ENCODE measurements around the gene CYBRD1.
"Not testable (repeated sequence)": the region's sequence is repeated elsewhere in the genome, so short reads cannot be mapped to it uniquely, and the experiment has no call there.

CYBRD1 gene

DNA sequence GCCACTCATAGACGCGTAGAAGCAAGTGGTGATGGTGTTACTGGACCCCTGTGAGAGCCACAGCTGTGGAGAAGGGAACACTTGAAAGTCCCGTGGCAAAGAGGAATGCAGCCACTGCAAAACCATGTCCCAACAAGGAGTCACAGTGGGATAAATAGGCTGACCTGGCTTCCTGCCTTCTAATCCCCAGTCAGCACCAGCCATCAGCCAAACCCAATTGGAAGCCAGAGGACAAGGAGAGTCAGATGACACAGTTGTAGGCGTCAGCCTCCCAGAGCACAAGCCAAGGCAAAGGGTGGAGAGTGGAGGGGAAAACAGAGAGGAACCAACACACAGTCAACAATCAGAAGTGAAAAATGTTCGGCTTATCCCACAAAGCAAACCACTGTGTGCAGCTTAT is 5.5 kb upstream of the CYBRD1 start:
- DNase-seq: no peak

DNA sequence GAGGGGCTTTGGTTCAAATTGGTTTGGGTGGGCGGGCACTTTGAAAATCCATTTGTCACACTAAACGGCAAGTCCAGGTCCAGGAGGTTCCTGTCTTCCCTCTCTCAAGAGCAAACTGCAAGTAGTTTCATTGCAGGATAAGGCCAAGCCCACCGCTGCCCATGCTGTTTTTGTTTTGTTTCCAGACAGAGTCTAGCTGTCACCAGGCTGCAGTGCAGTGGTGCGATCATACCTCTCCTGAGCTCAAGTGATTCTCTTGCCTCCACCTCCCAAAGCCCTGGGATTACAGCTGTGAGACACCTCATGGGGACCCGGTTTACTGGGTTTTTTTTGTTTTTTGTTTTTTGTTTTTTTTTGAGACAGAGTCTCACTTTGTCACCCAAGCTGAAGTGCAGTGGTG is 1.8 kb upstream of the CYBRD1 start:
- no peak for DNase-seq

DNA sequence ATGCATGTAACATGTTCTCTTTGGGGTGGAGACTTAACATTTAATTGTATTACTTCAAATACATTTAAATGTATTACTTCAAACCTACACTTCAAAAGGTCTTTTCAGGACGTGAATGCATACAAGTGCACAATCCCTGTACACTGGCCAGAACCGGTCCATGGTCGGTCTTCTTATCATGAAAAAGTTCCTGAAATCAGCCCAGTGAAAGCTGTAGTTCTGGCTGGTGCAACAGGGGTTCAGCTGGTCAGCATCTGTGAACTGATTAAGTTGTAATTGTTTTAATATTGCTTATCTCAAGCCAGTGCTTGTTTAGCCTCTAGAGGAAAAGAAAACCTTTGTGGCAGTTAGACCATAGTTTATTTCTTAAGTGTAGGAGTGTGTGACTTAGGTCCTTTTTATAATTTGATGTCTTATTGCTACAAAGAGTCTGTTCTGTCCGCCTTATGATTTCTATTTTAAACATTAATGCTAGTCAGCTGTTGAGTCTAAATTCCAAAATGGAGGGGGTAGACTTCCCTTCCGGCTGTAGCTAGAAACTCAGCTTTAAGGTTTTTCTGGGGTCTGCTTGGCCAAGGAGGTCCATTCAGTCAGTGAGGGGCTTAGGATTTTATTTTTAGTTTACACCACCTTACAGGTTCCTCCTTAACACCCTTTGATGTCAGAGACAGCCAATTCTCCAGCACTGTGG is 768 bp upstream of the CYBRD1 start:
- DNase-seq: no peak

DNA sequence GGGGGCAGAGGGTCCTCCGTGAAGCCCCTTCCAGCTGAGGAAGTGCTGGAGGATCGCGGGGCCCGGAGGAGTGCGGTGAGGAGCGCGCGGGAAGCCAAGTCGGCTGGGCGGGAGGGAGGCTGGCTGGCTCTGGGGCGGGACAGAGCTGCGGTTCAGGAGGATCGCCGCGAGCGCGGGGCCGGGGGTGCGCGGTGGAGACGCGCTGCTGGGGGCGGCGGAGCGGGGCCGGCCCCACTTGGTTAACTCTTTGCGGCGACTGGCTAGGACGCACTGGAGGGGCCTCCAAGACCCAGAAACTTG is 464 bp downstream of the CYBRD1 start:
- DNase-seq: no peak

DNA sequence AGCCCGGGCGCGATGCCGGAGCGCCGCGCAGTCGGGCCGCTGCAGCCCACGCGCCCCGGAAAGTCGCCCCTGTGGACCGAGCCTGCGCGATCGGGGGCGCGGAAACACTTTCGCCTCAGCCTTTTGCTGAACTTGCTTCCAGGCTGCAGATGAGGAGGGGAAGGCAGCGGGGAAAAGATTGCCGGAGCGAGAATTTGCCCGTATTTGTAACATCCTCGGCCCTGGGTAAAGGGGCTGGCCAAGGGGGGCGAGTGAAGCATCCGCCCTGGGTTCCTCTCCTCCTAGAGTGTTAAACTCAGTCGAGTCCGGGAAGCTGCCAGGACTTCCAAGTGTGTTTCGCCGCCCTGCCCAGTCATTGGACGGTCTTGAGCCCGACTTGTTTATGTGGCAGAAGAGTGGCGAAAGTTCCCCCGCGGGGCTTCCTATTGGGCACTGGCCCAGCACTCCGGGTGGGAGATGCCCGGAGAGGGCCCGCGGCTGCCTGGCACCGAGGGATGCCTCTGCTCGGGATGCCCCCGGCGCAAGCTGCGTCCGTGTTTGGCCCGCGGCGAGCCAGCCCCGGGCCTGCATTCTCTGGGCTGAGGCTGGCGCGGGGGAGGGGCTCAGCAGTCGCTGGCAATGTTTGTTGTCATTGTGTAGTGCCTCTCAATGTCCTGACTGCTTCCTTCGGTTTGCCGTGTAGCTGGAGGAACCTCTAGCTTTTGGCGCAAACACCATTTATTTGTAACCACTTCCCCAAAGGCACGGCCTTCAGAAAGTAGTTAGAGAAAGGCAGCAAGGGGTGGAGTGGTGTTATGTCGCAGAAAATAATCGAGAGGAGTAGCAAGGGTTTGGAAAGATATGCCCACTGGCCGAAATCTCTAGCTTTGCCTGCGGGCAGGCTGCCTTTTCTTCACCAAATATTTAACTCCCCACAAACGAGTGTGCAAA is 1.1 kb downstream of the CYBRD1 start:
- DNase-seq: peak; percentile 4

DNA sequence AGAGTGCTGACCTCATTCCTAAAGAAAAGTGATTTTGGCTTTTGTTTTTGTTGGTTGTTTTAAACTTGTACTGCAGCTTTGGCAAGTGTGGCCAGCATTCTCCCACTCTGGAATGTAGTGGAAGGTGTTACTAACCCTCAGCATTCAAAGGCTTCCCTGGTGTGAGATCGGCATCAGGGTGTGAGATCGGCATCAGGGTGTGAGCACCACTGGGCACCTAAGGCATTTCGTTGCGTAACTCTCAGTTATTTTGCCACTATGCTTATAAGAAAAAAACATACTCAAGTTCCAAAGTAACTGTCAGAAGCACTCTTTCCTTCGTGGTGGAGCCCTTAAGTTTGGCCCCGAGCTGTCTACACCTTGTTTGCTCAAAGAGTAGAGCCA is 1.7 kb downstream of the CYBRD1 start:
- no peak for DNase-seq

DNA sequence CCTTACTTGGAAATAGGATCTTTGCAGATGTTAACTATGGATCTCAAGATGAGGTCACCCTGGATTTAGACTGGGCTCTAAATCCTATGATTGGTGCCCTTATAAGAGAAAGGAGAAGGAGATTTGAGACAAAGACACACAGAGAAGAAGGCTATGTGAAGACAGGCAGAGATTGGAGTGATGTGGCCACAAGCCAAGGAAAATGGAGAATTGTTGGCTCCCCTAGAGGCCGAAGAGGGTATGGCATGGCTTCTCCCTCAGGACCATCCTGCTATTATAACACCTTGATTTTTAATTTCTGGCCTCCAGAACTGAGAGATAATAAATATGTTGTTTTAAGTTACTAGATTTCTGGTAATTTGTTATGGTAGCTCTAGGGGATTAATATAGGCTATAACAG is 7.6 kb downstream of the CYBRD1 start:
- DNase-seq: no peak

DNA sequence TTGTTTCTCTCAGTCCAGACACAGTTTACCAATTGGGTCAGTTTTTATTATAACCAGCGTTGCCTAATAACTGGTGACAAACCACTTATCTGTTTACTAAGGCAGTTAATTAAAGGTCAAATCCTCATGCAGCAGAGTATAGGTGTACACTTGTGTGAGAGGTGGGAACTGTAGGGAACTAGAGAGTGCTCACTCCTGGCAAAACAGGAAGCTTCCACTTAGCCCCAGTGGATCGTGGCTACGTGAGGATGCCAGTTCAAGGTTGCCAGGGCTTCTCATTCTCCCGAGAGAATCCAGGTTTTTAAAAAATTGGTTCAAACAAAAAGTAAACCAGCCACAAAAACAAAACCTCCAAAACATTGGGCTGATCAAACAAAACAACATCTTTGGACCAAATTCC is 8.1 kb downstream of the CYBRD1 start:
- DNase-seq: no peak

DNA sequence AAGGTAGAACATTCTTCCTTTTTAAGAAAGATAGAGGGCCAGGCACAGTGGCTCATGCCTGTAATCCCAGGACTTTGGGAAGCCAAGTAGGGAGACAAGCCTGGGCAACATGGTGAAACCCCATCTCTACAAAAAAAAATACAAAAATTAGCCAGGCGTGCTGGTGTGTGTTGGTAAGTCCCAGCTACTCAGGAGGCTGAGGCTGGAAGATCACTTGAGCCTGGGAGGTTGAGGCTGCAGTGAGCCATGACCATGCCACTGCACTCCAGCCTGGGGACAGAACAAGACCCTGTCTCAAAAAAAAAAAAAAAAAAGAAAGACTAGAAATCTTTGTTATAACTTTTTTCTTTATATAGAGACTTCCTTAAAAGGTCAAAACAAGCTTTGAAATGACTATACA is 8.6 kb downstream of the CYBRD1 start:
- DNase-seq: not testable (repeated sequence)

DNA sequence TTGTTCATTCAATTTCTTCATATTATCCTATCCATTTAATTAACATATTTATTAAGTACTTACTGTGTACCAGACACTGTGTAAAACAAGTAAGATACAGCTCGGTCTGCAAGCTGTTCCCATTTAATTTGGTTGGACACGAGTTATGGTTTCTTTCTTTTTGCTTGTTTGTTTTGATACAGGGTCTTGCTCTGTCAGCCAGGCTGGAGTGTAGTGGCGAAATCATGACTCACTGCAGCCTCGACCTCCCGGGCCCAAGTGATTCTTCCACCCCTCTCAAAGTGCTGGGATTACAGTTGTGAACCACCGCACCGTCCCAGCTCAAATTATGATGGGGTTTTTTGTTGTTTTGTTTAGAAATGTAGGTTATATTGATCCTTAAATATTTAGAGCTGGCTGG is 9.0 kb downstream of the CYBRD1 start:
- no peak for DNase-seq

DNA sequence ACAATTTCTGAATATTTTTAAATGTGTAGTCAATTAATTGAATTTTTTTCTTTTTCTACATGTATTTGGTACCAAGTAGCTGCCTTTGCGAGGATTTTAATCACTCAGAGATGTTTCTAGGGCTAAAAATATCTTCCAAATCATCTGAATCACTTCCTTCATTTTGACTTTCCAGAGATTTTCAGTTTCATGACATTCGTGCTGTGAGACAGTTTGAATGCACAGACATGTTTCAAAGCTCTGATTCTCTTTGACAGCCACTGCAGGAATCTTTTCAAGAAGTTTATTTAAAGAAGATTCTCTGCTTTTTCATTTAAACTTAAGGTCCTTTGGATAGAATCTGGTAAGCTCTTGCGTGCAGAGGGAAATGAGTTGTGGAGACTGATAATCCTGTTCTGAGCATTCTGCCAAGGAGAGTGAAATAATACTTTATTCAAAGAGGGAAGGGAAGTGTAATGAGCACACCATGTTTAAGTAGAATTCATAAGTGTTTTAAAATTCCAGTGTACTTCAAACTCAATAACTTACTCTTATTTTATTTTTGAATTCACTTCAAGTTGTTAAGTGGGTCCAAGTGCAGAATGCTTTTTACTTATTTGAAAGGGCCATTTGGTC is 9.7 kb downstream of the CYBRD1 start:
- DNase-seq: no peak

DNA sequence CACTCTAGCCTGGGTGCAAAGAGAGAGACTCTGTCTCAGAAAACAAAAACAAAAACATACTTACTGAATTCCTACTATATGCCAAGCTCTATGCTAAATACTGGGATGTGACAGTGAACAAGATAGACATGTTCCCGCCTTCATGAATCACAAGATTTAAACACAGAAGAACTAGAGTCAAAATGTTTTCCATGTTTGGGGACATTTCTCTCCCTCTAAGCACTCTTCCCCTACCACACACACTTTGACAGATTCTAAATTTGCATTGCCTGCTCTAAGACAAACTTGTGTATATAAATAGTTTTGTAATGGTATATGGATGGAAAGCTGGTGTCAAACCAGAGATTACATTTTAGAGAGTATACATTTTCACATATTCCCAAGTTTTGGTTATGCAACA is 11.1 kb downstream of the CYBRD1 start:
- DNase-seq: no peak

DNA sequence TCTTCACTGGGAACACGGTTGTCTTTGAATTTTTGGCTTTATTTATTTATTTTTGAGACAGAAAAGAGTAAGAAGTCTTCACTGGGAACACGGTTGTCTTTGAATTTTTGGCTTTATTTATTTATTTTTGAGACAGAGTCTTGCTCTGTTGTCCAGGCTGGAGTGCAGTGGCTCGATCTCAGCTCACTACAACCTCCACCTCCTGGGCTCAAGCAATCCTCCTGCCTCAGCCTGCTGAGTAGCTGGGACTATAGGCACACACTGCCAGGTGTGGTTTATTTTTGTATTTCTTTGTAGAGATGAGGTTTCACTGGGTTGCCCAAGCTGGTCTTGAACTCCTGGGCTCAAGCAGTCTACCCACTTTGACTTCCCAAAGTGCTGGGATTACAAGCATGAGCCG is 13.3 kb downstream of the CYBRD1 start:
- DNase-seq: not testable (repeated sequence)

DNA sequence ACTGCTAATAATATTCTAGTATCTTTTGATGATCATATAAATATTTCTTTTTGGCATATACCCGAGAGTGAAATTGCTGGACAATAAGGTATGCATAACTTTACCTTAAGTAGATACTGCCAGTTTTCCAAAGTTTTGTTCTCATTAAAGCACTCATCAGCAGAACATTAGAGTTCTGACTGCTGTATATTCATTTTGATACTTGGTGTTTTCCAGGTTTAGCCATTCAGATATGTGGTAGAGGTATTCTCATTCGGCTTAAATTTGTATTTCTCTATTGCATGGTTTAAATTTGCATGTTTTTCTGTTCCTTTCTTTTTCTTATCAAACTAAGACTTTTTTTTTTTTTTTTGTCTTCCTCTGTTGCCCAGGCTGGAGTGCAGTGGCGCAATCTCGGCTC is 18.2 kb downstream of the CYBRD1 start:
- no peak for DNase-seq

DNA sequence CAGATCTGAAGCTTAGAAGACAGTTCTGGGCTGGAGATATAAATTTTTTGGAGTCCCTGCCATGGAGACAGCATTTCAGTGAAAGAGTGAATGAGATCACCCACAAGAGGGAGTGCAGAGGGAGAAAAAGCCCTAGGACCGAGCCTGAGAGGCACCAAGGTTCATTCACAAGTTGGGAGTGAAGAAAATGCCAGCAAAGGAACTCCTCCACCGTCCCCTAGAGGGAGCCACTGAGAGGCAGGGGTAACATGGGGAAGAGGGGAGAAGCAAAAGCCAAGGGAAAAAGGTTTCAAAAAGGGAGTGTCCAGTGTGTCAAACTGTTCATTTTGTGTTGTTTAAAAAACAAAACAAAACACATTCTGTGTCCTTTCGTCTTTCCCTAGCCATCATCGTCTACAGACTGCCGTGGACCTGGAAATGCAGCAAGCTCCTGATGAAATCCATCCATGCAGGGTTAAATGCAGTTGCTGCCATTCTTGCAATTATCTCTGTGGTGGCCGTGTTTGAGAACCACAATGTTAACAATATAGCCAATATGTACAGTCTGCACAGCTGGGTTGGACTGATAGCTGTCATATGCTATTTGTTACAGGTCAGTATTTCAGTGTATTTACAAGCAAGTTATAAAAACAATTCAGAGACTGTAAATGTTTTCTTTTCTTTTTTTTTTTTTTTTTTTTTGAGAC is 19.1 kb downstream of the CYBRD1 start:
- DNase-seq: no peak

DNA sequence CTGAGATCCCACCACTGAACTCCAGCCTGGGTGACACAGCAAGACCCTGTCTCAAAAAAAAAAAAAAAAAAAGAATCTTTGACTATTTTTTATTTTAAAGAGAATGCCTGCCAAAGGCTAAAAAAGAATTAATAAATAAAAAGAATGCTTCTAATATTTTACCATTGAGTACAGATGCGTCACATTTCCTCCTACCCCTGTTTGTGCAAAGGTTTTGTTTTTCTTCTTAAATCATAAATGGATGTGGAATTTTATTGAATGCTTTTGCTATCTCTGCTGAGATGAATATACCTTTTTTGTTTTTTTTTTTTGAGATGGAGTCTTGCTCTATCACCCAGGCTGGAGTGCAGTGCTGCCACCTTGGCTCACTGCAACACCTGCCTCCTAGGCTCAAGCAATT is 22.8 kb downstream of the CYBRD1 start:
- DNase-seq: no peak

DNA sequence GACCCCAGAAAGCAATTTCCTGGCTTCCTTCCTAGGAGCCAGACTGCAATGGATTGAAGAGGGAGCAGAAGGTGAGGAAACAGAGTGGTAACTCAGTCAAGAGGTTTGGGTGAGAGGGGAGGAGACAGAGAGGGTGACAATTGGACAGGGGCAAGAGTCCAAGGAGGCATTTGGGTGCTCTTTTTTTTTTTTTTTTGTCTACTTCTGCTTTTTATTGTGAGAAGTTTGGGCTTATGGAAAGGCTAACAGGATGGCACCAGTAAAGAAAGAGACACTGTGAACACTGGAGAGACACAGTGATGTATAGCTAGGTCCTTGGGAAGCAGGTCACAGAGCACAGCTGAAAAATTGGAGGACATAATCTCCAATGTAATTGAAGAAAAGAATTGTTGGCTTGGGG is 25.0 kb downstream of the CYBRD1 start:
- DNase-seq: no peak

DNA sequence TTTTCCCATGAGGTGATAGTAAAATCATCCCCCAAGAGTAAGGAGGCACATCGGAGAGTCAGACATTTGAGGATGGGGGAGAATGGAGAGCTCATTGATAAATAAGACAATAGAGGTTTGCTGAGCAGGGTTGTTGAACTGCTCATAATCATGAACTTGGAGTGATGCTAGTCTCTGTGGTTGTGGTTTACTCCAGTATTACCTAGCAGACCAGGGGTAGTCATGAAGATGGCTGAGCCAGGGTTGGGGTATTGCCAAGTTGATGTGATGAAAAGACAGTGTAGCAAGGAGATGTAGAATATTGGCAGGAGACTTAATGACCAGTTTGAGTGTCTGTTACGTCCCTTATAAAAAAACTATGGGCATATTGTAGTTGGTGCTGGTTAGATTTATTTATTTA is 25.4 kb downstream of the CYBRD1 start:
- DNase-seq: no peak

DNA sequence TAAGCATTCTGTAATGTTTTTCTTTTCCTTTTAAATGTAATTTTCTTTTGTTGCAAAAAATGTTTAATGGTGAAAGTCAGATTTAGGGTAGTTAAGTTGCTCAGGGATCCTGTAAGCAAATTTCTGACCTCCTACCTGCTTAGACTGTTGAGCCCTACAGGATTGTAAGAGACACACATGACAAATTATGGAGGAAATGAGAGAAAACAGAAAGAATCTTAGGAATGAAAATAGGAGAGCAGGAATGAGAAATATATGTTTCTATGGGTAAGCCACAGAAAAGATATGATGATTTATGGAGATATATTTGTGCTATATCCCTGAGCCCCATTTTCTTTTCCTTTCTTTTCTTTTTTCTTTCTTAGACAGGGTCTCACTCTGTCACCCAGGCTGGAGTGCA is 28.3 kb downstream of the CYBRD1 start:
- DNase-seq: no peak

DNA sequence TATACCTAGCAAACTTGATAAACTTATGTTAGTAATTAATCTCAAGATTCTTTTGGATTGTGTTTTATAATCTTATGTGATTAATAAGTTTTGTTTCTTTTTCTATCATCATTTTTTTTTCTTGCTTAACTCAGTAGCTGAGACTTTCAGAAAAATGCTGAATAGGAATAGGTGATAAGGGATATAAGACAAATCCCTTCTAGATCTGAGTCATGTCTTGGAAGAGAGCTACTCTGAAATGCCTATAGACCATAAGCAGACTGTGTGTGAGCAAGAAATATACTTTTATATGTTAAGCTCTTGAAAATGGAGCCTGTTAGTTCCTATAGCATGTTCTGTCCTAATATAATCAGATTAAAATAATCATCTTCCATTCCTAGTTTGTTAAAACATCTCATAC is 29.6 kb downstream of the CYBRD1 start:
- no peak for DNase-seq

DNA sequence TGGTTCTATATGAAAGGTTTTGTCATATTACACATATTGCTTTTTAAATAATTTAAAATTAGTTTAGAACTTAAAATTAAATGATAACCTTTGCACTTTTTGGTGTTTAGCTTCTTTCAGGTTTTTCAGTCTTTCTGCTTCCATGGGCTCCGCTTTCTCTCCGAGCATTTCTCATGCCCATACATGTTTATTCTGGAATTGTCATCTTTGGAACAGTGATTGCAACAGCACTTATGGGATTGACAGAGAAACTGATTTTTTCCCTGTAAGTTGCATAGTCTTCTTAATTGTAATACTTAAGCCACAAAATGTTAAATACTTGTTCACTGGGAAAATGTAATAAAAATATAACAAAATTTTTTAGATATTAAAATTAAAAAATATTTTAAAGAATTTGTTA is 31.0 kb downstream of the CYBRD1 start:
- DNase-seq: no peak

DNA sequence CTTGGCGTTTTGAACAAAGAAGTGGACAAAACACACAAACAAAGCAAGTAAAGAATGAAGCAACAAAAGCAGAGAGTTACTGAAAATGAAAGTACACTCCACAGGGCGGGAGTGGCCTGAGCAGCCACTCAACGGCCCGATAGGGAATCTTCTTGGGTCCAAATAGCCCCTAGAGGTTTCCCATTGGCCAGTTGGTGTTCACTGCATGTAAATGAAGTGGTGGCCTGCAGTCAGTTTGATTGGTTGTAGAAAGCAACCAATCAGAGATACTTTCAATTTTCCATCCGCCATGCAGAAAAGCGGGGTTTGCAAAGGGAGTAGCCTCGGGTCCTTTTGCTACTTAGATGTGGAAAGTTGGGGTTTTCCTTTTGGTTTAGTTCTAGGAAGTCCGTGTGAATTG is 31.6 kb downstream of the CYBRD1 start:
- DNase-seq: no peak

DNA sequence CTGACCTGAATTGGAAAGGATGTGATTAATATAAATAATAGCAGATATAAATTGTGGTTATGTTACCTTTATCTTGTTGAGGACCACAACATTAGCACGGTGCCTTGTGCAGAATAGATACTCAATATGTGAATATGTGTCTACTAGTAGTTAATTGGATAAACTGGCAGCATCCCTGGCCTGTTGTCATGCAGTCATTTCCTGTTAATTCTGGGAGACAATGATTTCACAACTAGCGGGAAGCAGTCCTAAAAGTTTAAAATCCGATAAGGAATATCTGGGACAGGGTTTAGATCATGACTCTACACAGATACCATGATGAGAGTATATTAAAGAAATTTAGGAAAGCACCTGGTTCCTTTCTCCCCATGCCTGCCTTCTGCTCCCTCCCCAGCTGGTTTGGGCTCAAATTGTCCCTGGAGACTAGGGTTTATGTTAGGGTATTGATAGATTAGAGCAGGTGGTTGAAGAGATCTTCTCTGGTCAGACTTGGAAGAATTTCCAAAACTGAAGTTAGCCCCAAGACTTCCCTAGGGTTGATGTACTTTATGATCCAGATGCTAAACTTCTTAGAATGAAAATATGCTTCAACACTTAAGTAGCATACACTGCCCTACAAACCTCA is 32.8 kb downstream of the CYBRD1 start:
- DNase-seq: no peak
